Retinal pigment epithelial cell (primary cell): ENCODE results near the gene PAK4.

Source experiments
- DNase-seq: peaks from one replicate; pipeline ENCODE4 v3.0.0-alpha.2; 2010; ENCODE audit warnings: low read depth
- H3K4me3 ChIP-seq: 2 replicates; pipeline ENCODE4 v1.5.1; 2011; ENCODE audit warnings: mild to moderate bottlenecking, low read length, control low read depth, moderate library complexity
- TF ChIP-seq, protein P1 (sequence below): conservative IDR thresholded peaks from 2 replicates; pipeline ENCODE4 v1.5.1; 2011; ENCODE audit warnings: low read depth, low read length, control low read depth, inconsistent platforms

PAK4 gene

DNA sequence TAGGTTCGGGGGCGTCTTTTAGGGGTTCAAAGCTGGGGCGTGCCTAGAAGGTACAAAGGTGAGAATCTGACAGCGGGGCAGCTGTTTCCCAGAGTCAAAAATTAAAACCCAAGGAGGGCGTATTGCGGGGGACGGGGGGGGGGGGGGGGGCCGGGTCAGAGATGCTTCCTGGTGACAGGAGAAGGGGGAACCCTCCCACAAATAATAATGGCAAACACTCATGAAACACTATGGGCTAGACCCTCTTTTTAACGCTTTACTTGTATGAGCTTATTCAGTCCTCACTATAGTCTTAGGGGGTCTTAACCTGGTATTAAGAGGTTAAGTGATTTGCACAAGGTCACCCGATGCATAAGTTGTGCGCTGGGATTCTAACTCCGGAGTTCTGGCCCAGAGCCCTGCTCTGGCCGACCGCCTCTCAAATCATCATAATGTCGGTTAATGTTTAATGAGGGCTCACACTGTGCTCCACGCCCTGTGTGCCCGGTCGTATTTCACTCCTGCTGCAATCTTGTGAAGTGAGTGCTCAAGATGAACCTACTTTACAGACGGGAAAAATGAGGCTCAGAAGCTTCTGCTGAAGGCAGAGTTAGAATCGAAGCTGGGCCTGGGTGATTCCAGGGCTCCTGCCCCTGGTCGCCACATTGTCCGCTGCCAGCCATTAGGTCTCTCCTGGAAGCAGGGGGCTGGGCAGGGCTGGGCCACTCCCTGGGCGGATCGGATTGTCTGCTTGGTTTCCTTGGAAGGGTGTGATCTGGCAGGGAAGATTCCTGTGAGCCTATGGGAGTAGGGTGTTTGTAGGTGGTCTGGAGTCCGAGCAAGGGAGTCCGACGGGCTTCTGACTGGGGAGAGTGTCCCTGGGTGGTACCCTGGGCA lies 964 bp downstream of the PAK4 start:
- peak overlapping the region; percentile 71 for H3K4me3 ChIP-seq
- DNase-seq, result no peak
- TF ChIP-seq, protein P1, sequence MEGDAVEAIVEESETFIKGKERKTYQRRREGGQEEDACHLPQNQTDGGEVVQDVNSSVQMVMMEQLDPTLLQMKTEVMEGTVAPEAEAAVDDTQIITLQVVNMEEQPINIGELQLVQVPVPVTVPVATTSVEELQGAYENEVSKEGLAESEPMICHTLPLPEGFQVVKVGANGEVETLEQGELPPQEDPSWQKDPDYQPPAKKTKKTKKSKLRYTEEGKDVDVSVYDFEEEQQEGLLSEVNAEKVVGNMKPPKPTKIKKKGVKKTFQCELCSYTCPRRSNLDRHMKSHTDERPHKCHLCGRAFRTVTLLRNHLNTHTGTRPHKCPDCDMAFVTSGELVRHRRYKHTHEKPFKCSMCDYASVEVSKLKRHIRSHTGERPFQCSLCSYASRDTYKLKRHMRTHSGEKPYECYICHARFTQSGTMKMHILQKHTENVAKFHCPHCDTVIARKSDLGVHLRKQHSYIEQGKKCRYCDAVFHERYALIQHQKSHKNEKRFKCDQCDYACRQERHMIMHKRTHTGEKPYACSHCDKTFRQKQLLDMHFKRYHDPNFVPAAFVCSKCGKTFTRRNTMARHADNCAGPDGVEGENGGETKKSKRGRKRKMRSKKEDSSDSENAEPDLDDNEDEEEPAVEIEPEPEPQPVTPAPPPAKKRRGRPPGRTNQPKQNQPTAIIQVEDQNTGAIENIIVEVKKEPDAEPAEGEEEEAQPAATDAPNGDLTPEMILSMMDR, result no peak

- TF ChIP-seq, protein P1, result no peak
- DNase-seq, result no peak
- H3K4me3 ChIP-seq, result peak overlapping the region; percentile 71
These were observed 2.4 kb downstream of the PAK4 start for GRCh38 chr19:39127812-39128515.

DNA sequence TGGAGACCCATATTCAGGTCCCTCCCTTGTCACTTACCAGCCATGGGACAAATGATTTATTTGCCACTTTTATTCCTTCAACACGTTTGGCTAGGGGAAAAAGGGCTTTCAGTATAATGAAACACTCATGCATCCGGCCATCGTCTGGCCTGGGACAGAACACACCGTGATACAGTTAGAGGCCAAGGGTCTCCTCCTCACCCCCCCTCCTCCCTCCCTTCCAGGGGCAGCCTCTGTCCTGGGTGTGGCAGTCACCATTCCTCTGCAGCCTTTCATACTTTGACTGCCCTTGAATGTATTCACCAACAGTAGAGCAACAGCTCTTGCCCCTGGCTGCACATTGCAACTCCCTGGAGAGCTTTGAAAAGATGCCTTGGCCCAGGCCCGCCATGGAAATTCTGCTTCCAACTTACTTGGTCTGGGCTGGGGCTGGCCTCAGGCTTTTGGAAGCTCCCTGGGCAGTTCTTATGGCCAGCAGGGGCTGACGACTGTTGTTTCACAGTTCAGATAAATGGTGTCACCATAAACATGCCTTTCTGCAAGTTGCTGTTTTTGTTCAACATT lies 3.0 kb downstream of the PAK4 start:
- TF ChIP-seq, protein P1, result peak; percentile 19
- no peak for DNase-seq
- H3K4me3 ChIP-seq, result no peak overlapping the region

DNA sequence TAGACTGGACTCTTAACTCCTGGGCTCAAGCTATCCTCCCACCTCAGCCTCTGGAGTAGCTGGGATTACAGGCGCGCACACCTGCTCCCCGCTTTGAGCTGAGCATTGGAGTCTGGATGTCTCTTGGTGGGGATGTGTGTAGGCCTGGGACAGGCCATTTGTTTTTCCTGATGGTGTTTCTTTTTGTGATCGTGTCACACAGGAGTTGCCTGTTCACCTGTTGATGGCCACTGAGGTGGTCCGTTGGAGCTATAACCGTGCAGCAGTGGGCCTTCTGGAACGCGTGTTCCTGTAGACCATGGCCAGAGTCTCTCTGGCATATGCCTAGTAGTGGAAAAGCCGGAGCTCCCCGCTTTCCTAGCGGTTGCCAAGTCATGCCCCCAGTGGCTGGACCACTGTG lies 3.5 kb downstream of the PAK4 start:
- TF ChIP-seq, protein P1, result no peak
- H3K4me3 ChIP-seq, result no peak overlapping the region
- no peak for DNase-seq

DNA sequence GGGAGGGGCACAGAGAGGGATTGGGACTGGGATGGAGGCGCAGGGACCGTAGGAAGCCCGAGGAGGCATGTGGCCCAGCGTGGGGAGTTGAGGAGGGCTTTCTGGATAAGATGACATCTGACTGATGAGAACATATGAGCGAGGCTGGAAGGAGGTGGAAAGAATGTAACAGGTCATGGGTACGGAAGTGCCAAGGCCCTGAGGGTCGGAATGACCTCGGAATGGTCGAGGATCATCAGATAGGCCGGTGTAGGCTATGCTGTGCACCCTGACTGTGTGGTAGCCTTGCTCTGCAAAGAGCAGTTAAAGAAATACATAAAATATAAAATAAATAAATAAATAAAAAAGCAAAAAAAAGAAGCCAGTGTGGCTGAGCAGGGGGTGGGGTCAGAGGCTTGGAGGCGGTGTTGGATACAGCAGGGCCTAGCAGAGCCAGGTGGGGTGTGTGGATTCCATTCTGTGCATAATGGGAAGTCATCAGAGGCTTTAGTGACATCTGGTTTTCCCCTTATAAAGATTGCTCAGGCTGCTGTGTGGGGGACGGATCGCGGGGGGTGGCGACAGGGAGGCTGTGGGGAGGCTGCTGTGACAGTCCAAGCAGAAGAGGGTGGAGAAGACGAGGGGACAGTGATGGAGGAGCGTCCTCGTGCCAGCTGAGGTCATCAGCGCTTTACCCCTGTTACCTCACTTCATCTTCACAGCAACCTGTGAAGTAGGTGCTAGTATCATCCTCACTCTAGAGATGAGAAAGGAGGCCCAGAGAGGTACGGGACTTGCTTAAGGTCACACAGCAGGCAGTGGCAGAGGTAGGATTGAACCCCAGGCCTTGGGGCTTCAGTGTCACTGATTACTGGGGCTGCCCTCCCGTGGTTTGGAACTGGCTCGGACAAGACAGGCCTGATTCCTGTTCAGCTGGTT lies 5.0 kb downstream of the PAK4 start:
- no peak for DNase-seq
- TF ChIP-seq, protein P1, result no peak
- no peak overlapping the region for H3K4me3 ChIP-seq

GRCh38 chr19:39131255-39131755 lies 5.7 kb downstream of the PAK4 start:
- no peak overlapping the region for H3K4me3 ChIP-seq
- TF ChIP-seq, protein P1, result no peak
- DNase-seq, result no peak
